Cardiac septum (tissue), 1 donor: Measurements from ENCODE around the gene EPHA8. TPM values are rescaled to one million over a fixed set of nuclear protein-coding genes. Genes with fewer than 3 reads are reported as not detected.

ENCODE experiments used
- DNase-seq: peaks from one replicate; pipeline ENCODE4 v3.0.0-alpha.2; 2020; ENCODE audit warnings: low spot score
- intact Hi-C: fragments of 100-400 bp; cut with DNase I; formaldehyde crosslinking; loops from one replicate; pipeline ENCODE4 v1.14.0; 2022
- total RNA-seq: library from RNA; stranded (reverse); fragmentation: NEBNext Ultra II Directional; extraction: Animal tissue kit (Norgen Biotek cat#: 25700); gene quantifications from one replicate; pipeline ENCODE4 v1.2.1, GENCODE V29; 2021
- donor health status: DM: no; HTN: no; CAD: no.

Gene EPHA8
- total RNA-seq, 1 donor from 2014 or later = not detected

- intact Hi-C loops = no loop called here
- DNase-seq = no peak
Observed at GRCh38 chr1:22607154-22607553, 43.9 kb downstream of the EPHA8 start.

- intact Hi-C loops = no loop called here
- DNase-seq = no peak
Observed at GRCh38 chr1:22608361-22608760, 45.1 kb downstream of the EPHA8 start.

GRCh38 chr1:22609291-22609690, 46.0 kb downstream of the EPHA8 start:
- no peak for DNase-seq
- intact Hi-C loops = no loop called here

- intact Hi-C loops = no loop called here
Observed at GRCh38 chr1:22611530-22611947, 48.2 kb downstream of the EPHA8 start.

GRCh38 chr1:22612671-22613571, 49.6 kb downstream of the EPHA8 start:
- intact Hi-C loops = no loop called here
- DNase-seq = no peak

More at GRCh38 chr1:22611530-22611947, 48.2 kb downstream of the EPHA8 start:
- no peak for DNase-seq

- no peak for DNase-seq
- intact Hi-C loops = no loop called here
Observed at GRCh38 chr1:22613572-22613918, 50.3 kb downstream of the EPHA8 start.

GRCh38 chr1:22613951-22614350, 50.7 kb downstream of the EPHA8 start:
- intact Hi-C loops = no loop called here
- DNase-seq = no peak

- no peak for DNase-seq
- intact Hi-C loops = no loop called here
Observed at GRCh38 chr1:22615886-22616285, 52.6 kb downstream of the EPHA8 start.

GRCh38 chr1:22616571-22616970, 53.3 kb downstream of the EPHA8 start:
- DNase-seq = no peak

GRCh38 chr1:22618056-22618455, 54.8 kb downstream of the EPHA8 start:
- intact Hi-C loops = no loop called here
- DNase-seq = no peak

More at GRCh38 chr1:22616571-22616970, 53.3 kb downstream of the EPHA8 start:
- intact Hi-C loops = no loop called here

GRCh38 chr1:22619252-22619651, 56.0 kb downstream of the EPHA8 start:
- no peak for DNase-seq
- intact Hi-C loops = no loop called here

GRCh38 chr1:22619798-22620197, 56.5 kb downstream of the EPHA8 start:
- DNase-seq = no peak
- intact Hi-C loops = no loop called here

GRCh38 chr1:22621761-22622160, 58.5 kb downstream of the EPHA8 start:
- intact Hi-C loops = no loop called here
- DNase-seq = no peak

GRCh38 chr1:22625262-22625925, 62.1 kb downstream of the EPHA8 start:
- DNase-seq = no peak
- intact Hi-C loops = no loop called here

GRCh38 chr1:22626237-22627157, 63.2 kb downstream of the EPHA8 start:
- DNase-seq = no peak
- intact Hi-C loops = no loop called here

GRCh38 chr1:22627331-22627730, 64.0 kb downstream of the EPHA8 start:
- intact Hi-C loops = no loop called here

GRCh38 chr1:22628698-22629444, 65.6 kb downstream of the EPHA8 start:
- no peak for DNase-seq
- intact Hi-C loops = no loop called here

More at GRCh38 chr1:22627331-22627730, 64.0 kb downstream of the EPHA8 start:
- DNase-seq = no peak

- intact Hi-C loops = no loop called here
- DNase-seq = no peak
Observed at GRCh38 chr1:22629886-22630285, 66.6 kb downstream of the EPHA8 start.
